ENCODE data around the gene TWF2. TPM values are rescaled to one million over a fixed set of nuclear protein-coding genes. Genes with fewer than 3 reads are reported as not detected.

The TWF2 gene
- total and polyA plus RNA-seq, 2 of the 13 experiments (the other 11 are each of a cell fraction or from before 2014, with no cell fraction given), result 45.5 to 108 TPM

DNA sequence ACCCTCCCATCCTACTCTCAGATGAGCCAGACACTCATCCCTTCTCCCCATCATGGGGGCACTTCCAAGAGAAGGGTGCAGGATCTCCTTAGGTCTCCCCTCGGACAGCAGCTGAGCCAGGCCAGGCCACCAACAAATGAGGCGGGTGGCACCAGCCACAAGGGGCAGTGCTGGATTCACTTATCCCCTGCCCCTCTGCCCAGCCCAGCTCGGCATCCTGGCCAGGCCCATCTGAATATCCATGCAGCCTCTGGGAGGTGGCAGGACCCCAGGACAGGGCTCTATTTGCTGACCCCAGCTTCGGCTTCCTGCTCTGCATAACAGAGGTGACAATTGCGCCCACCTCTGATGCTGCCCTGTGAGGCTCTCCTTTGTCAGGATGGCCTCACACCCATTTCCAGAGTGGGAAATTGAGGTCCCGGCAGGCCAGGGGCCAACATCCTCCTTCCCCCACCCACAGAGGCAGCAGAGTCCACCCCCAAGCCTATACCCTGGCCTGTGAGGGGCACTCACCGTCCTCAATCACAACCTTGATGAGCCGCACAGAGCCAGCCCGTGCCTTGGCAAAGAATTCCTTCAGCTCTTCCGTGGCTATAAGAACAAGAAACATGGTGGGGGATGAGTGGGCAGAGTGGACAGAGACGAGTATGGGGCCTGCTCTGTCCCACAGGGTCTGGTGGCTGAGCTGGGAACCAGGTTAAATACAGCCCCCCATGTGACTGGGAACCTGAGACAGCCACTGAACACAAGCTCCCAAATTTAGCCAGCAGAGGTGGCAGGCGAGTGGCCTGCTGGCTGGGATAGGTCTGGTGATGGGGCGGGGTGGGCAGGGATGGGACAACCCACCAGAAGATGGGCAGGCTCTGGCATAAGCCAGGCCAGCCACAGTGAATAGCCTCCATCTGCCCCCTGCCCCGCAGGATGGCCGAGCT, 4.2 kb downstream of the TWF2 start:
- FAIRE-seq (no peak), DNase-seq (ENCODE audit: low spot score) (no peak), ATAC-seq (no peak)
- H2AFZ ChIP-seq (ENCODE audit: low read length), result no peak overlapping the region
- ChIA-PET CTCF (ENCODE audit: low intra/inter-chr PET ratio, low total read pairs) (no interaction called here), POLR2A (interaction anchor here (1.1 to 5.9 kb wide), 3 partner anchors 9 to 52 kb away, joined by 4 to 126 read pairs (median 5); partner anchors contain the start of genes GLYCTK, PPM1M and TLR9)
- H3K4me3 ChIP-seq (replicated peaks in 1 of 3; ENCODE audit: insufficient read depth in 1 of 3, low read depth in 2 of 3, low read length in 3 of 3), result no peak overlapping the region
- H3K9me3 ChIP-seq (ENCODE audit: low read length), result no peaks in the 10 kb centered on the region
- H3K9ac ChIP-seq (ENCODE audit: insufficient read depth, low read depth, low read length), result peak overlapping the region; percentile 2; the same call in 1 of the 2 replicates
- H3K4me2 ChIP-seq (ENCODE audit: low read depth, low read length), result no peak overlapping the region
- no TSS peak for BruUV-seq (replicated peaks)
- in situ Hi-C loops (cut with HindIII; ENCODE audit: extremely low pct_ligation_motif_present, low pct_unique_long_range_greater_than_20kb), result no loop called here
- peaks cover 29% of the 10 kb centered on the region for H3K79me2 ChIP-seq (ENCODE audit: insufficient read depth, low read length)
- intact Hi-C loops (cut with micrococcal nuclease; ENCODE audit: unreplicated experiment), result loop anchor here (5.0 kb wide), 1 partner anchor 53 kb away; the partner anchor contains the start of gene GLYCTK
- peaks cover 15 to 36% of the 10 kb centered on the region in 2 experiments for H3K36me3 ChIP-seq (replicated peaks in 1 of 2; ENCODE audit: control insufficient read depth in 1 of 2, insufficient read depth in 2 of 2, low read length in 2 of 2)
- H3K27ac ChIP-seq (ENCODE audit: extremely low read length, insufficient read depth, low read length), result no peak overlapping the region
- peaks cover 27% of the 10 kb centered on the region for H4K20me1 ChIP-seq (ENCODE audit: insufficient read depth, low read length)
- 97% methylated on average over 9 of the region's 15 CpGs for WGBS (ENCODE audit: low lambda C conversion rate)
- H3K4me1 ChIP-seq (ENCODE audit: insufficient read depth, low read length), result peaks cover 35% of the 10 kb centered on the region
- H3K27me3 ChIP-seq (ENCODE audit: control insufficient read depth in 1 of 2, insufficient read depth in 2 of 2, low read length in 2 of 2), result no peaks in the 10 kb centered on the region; a peak in 1 of 5 replicates
- no peak for TF ChIP-seq NR3C1 (CRISPR knock-in tag; IDR thresholded peaks at IDR 0.05)
- no peak for TF ChIP-seq DPF2 (CRISPR knock-in tag; IDR thresholded peaks at IDR 0.05; ENCODE audit: borderline replicate concordance, low read depth)
- TF ChIP-seq MTA1 (CRISPR knock-in tag; IDR thresholded peaks at IDR 0.05; ENCODE audit: borderline replicate concordance), result no peak
- TF ChIP-seq, protein P1, sequence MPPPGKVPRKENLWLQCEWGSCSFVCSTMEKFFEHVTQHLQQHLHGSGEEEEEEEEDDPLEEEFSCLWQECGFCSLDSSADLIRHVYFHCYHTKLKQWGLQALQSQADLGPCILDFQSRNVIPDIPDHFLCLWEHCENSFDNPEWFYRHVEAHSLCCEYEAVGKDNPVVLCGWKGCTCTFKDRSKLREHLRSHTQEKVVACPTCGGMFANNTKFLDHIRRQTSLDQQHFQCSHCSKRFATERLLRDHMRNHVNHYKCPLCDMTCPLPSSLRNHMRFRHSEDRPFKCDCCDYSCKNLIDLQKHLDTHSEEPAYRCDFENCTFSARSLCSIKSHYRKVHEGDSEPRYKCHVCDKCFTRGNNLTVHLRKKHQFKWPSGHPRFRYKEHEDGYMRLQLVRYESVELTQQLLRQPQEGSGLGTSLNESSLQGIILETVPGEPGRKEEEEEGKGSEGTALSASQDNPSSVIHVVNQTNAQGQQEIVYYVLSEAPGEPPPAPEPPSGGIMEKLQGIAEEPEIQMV (CRISPR knock-in tag; IDR thresholded peaks at IDR 0.05; ENCODE audit: low read depth), result no peak
- TF ChIP-seq, protein P2, sequence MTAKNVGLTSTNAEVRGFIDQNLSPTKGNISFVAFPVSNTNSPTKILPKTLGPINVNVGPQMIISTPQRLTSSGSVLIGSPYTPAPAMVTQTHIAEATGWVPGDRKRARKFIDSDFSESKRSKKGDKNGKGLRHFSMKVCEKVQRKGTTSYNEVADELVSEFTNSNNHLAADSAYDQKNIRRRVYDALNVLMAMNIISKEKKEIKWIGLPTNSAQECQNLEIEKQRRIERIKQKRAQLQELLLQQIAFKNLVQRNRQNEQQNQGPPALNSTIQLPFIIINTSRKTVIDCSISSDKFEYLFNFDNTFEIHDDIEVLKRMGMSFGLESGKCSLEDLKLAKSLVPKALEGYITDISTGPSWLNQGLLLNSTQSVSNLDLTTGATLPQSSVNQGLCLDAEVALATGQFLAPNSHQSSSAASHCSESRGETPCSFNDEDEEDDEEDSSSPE (CRISPR knock-in tag; IDR thresholded peaks at IDR 0.05), result no peak
- 0 out of 2 replicates have a peak, but pooled peaks have one; percentile 32 for TF ChIP-seq RBFOX2 (IDR thresholded peaks at IDR 0.05; ENCODE audit: low read depth, low read length)
- no peak for TF ChIP-seq MXD4 (CRISPR knock-in tag; IDR thresholded peaks at IDR 0.05)
- TF ChIP-seq, protein P3, sequence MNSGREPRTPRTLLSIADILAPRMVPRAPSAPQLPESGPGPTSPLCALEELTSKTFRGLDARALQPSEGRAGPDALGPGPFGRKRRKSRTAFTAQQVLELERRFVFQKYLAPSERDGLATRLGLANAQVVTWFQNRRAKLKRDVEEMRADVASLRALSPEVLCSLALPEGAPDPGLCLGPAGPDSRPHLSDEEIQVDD (CRISPR knock-in tag; IDR thresholded peaks at IDR 0.05; ENCODE audit: borderline replicate concordance), result no peak
- TF ChIP-seq, protein P4, sequence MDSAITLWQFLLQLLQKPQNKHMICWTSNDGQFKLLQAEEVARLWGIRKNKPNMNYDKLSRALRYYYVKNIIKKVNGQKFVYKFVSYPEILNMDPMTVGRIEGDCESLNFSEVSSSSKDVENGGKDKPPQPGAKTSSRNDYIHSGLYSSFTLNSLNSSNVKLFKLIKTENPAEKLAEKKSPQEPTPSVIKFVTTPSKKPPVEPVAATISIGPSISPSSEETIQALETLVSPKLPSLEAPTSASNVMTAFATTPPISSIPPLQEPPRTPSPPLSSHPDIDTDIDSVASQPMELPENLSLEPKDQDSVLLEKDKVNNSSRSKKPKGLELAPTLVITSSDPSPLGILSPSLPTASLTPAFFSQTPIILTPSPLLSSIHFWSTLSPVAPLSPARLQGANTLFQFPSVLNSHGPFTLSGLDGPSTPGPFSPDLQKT (CRISPR knock-in tag; IDR thresholded peaks at IDR 0.05; ENCODE audit: borderline replicate concordance), result no peak
- TF ChIP-seq SALL2 (CRISPR knock-in tag; IDR thresholded peaks at IDR 0.05), result no peak
- TF ChIP-seq, protein P5, sequence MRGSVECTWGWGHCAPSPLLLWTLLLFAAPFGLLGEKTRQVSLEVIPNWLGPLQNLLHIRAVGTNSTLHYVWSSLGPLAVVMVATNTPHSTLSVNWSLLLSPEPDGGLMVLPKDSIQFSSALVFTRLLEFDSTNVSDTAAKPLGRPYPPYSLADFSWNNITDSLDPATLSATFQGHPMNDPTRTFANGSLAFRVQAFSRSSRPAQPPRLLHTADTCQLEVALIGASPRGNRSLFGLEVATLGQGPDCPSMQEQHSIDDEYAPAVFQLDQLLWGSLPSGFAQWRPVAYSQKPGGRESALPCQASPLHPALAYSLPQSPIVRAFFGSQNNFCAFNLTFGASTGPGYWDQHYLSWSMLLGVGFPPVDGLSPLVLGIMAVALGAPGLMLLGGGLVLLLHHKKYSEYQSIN (CRISPR knock-in tag; IDR thresholded peaks at IDR 0.05; ENCODE audit: borderline replicate concordance), result no peak
- TF ChIP-seq ZNF589 (CRISPR knock-in tag; conservative IDR thresholded peaks at IDR 0.05), result no peak
- TF ChIP-seq AGO2 (optimal IDR thresholded peaks at IDR 0.05; ENCODE audit: low read depth, low read length), result peak; percentile 33
- TF ChIP-seq HIVEP1 (CRISPR knock-in tag; IDR thresholded peaks at IDR 0.05), result no peak
- no peak for TF ChIP-seq ZNF788 (CRISPR knock-in tag; IDR thresholded peaks at IDR 0.05; ENCODE audit: borderline replicate concordance)
- no peak for TF ChIP-seq ZNF10 (CRISPR knock-in tag; IDR thresholded peaks at IDR 0.05; ENCODE audit: borderline replicate concordance, low read depth)
- TF ChIP-seq ZNF564 (CRISPR knock-in tag; IDR thresholded peaks at IDR 0.05), result no peak
- TF ChIP-seq TMF1 (CRISPR knock-in tag; IDR thresholded peaks at IDR 0.05; ENCODE audit: low read depth), result no peak
